GM23338 (cell line): Measurements from ENCODE around the gene JOSD1. TPM values are rescaled to one million over a fixed set of nuclear protein-coding genes. Genes with fewer than 3 reads are reported as not detected.

Source experiments
- ATAC-seq: fragments of 200-7000 bp; cut with Tn5 transposase; 3 replicates; pipeline ENCODE4 v1.9.1; 2020
- DNase-seq: peaks from one replicate; pipeline ENCODE4 v3.0.0-alpha.2; 2015; ENCODE audit warnings: low spot score
- H2AFZ ChIP-seq: fragments of 200-600 bp; sonication (generic); 2 replicates; pipeline ENCODE4 v1.8.0; 2016; ENCODE audit warnings: antibody characterized with exemption, mild to moderate bottlenecking, moderate library complexity
- H3F3A ChIP-seq: fragments of 200-600 bp; sonication (generic); replicated peaks from 2 replicates; pipeline ENCODE4 v1.8.0; 2017; ENCODE audit warnings: antibody characterized with exemption, mixed run types, low read depth
- H3K27ac ChIP-seq: fragments of 200-600 bp; sonication (generic); 2 replicates; pipeline ENCODE4 v1.6.1; 2016; ENCODE audit warnings: low read depth
- H3K27me3 ChIP-seq: fragments of 200-600 bp; sonication (generic); 2 replicates; pipeline ENCODE4 v1.8.0; 2016; ENCODE audit warnings: mild to moderate bottlenecking, mixed run types, moderate library complexity; ENCODE audit not compliant: insufficient read depth
- H3K36me3 ChIP-seq: fragments of 200-600 bp; sonication (generic); 2 replicates; pipeline ENCODE4 v1.8.0; 2016; ENCODE audit warnings: mild to moderate bottlenecking; ENCODE audit not compliant: insufficient read depth
- H3K4me1 ChIP-seq: fragments of 200-600 bp; sonication (generic); 2 replicates; pipeline ENCODE4 v1.8.0; 2016; ENCODE audit warnings: mild to moderate bottlenecking, moderate library complexity; ENCODE audit not compliant: insufficient read depth
- H3K4me2 ChIP-seq: fragments of 200-600 bp; sonication (generic); 2 replicates; pipeline ENCODE4 v1.7.1; 2017; ENCODE audit warnings: mixed run types
- H3K4me3 ChIP-seq: fragments of 200-600 bp; sonication (generic); 2 replicates; pipeline ENCODE4 v1.6.1; 2016; ENCODE audit warnings: mixed run types
- H3K79me2 ChIP-seq: fragments of 200-600 bp; sonication (generic); replicated peaks from 2 replicates; pipeline ENCODE4 v1.8.0; 2017; ENCODE audit warnings: mild to moderate bottlenecking; ENCODE audit not compliant: insufficient read depth
- H3K9me2 ChIP-seq: fragments of 200-600 bp; sonication (generic); 2 replicates; pipeline ENCODE4 v1.8.0; 2017; ENCODE audit not compliant: insufficient read depth
- H4K20me1 ChIP-seq: fragments of 200-600 bp; sonication (generic); replicated peaks from 2 replicates; pipeline ENCODE4 v1.8.0; 2017; ENCODE audit warnings: mild to moderate bottlenecking; ENCODE audit not compliant: insufficient read depth
- H3K27ac Mint-ChIP-seq: 2 replicates; pipeline ENCODE4 v1.8.0; 2020; ENCODE audit warnings: inconsistent platforms, mild to moderate bottlenecking, moderate library complexity, mixed read lengths
- H3K27me3 Mint-ChIP-seq: 3 replicates; pipeline ENCODE4 v1.8.0; 2022; ENCODE audit warnings: low read depth, mild to moderate bottlenecking, moderate library complexity, mixed read lengths, inconsistent platforms; ENCODE audit not compliant: insufficient read depth, poor library complexity
- H3K36me3 Mint-ChIP-seq: 3 replicates; pipeline ENCODE4 v1.8.0; 2021; ENCODE audit warnings: low read depth, mild to moderate bottlenecking, inconsistent platforms, moderate library complexity, mixed read lengths
- H3K4me1 Mint-ChIP-seq: 3 replicates; pipeline ENCODE4 v1.8.0; 2020; ENCODE audit warnings: mild to moderate bottlenecking, inconsistent platforms, mixed read lengths
- H3K4me3 Mint-ChIP-seq: 3 replicates; pipeline ENCODE4 v1.8.0; 2021; ENCODE audit warnings: moderate library complexity, mild to moderate bottlenecking, inconsistent platforms, mixed read lengths
- H3K9me3 Mint-ChIP-seq: 3 replicates; pipeline ENCODE4 v1.8.0; 2020; ENCODE audit warnings: moderate library complexity, mild to moderate bottlenecking, inconsistent platforms, mixed read lengths
- CREB1 ChIP-seq: fragments of 250-450 bp; sonication (Bioruptor Pico); IDR thresholded peaks from 2 replicates; pipeline ENCODE4 v1.5.0; 2020; ENCODE audit warnings: low read depth, mild to moderate bottlenecking, moderate library complexity
- ETS1 ChIP-seq: IDR thresholded peaks from 2 replicates; pipeline ENCODE4 v1.6.1; 2016; ENCODE audit warnings: antibody characterized with exemption
- EZH2phosphoT487 ChIP-seq: fragments of 200-600 bp; sonication (generic); IDR thresholded peaks from one replicate; pipeline ENCODE4 v1.8.1; 2018; ENCODE audit warnings: antibody characterized with exemption; ENCODE audit not compliant: unreplicated experiment
- JUNB ChIP-seq: IDR thresholded peaks from one replicate; pipeline ENCODE4 v1.6.1; 2016; ENCODE audit warnings: antibody characterized with exemption; ENCODE audit not compliant: unreplicated experiment
- NANOG ChIP-seq: IDR thresholded peaks from 2 replicates; pipeline ENCODE4 v1.6.1; 2016; ENCODE audit warnings: antibody characterized with exemption, borderline replicate concordance
- REST ChIP-seq: IDR thresholded peaks from one replicate; pipeline ENCODE4 v1.6.1; 2018; ENCODE audit warnings: antibody characterized with exemption; ENCODE audit not compliant: unreplicated experiment
- ZNF114 ChIP-seq: fragments of 250-450 bp; sonication (Bioruptor Pico); IDR thresholded peaks from 2 replicates; pipeline ENCODE4 v1.5.0; 2020; ENCODE audit warnings: mild to moderate bottlenecking, moderate library complexity
- ZNF462 ChIP-seq: fragments of 250-450 bp; sonication (Bioruptor Pico); IDR thresholded peaks from 2 replicates; pipeline ENCODE4 v1.5.0; 2020; ENCODE audit warnings: mild to moderate bottlenecking, moderate library complexity
- polyA plus RNA-seq: library from polyadenylated mRNA; unstranded; fragments of >200 nt; fragmentation: Nextera tagmentation; extraction: Ambion mirVana; gene quantifications from 2 replicates; pipeline ENCODE4 v1.2.1, GENCODE V29; 2016
- total RNA-seq: library from RNA; depleted of rRNA; stranded (reverse); fragments of >200 nt; shearing (Covaris generic); gene quantifications from 2 replicates; pipeline ENCODE4 v1.2.3, GENCODE V29; 2014

The JOSD1 gene
- total and polyA plus RNA-seq, 2 experiments from 2014 or later: 4.6 to 19.7 TPM

- TF ChIP-seq REST: no peak
Observed at GRCh38 chr22:38740116-38740723, 39.5 kb upstream of the JOSD1 start (continued).

GRCh38 chr22:38739300-38740055, 38.7 kb upstream of the JOSD1 start:
- no peaks in the 10 kb centered on the region for H3K9me2 ChIP-seq
- no peak for ATAC-seq
- H3K79me2 ChIP-seq: no peaks in the 10 kb centered on the region
- Mint-ChIP-seq H3K9me3 (no peaks in the 10 kb centered on the region; the same call in 2 of the 3 replicates), H3K27ac (no peak overlapping the region), H3K27me3 (peaks cover 21% of the 10 kb centered on the region), H3K4me3 (no peak overlapping the region), H3K36me3 (peaks cover 34% of the 10 kb centered on the region; the same call in 2 of the 3 replicates), H3K4me1 (peaks cover 4% of the 10 kb centered on the region)
- no peaks in the 10 kb centered on the region for H3K27me3 ChIP-seq
- H3K4me2 ChIP-seq: no peak overlapping the region
- DNase-seq: no peak
- no peak overlapping the region for H2AFZ ChIP-seq
- H3F3A ChIP-seq: no peaks in the 10 kb centered on the region
- H3K36me3 ChIP-seq: no peaks in the 10 kb centered on the region
- no peak overlapping the region for H3K4me3 ChIP-seq
- peaks cover 6% of the 10 kb centered on the region for H4K20me1 ChIP-seq
- no peak overlapping the region for H3K27ac ChIP-seq
- no peaks in the 10 kb centered on the region for H3K4me1 ChIP-seq
- TF ChIP-seq ZNF462 (CRISPR knock-in tag): no peak
- no peak for TF ChIP-seq REST
- no peak for TF ChIP-seq ETS1
- no peak for TF ChIP-seq EZH2phosphoT487
- TF ChIP-seq ZNF114 (CRISPR knock-in tag): no peak
- no peak for TF ChIP-seq CREB1 (CRISPR knock-in tag)
- no peak for TF ChIP-seq NANOG
- TF ChIP-seq JUNB: no peak
